Measurements from ENCODE around the gene SRBD1.

The SRBD1 gene

DNA sequence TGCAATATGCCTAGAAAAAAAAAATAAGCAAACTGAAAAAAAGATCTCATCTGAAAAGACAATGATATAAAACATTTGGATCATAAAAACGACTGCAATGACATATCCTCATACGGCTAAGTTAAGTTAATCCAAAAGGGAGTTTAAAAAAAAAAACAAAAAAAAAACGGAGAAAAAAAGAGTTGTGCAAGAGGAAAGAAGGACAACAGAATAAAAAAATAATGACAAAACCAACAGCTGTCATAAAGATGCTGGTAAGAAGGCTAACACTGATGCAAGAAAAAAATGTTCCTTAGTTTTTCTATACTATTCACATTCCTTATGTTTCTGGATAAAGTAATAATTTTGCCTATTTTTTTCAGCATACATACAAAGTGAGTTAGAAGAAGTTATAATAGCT lies 192.5 kb downstream of the SRBD1 start:
- no peak for DNase-seq (ENCODE audit: low read depth)

DNA sequence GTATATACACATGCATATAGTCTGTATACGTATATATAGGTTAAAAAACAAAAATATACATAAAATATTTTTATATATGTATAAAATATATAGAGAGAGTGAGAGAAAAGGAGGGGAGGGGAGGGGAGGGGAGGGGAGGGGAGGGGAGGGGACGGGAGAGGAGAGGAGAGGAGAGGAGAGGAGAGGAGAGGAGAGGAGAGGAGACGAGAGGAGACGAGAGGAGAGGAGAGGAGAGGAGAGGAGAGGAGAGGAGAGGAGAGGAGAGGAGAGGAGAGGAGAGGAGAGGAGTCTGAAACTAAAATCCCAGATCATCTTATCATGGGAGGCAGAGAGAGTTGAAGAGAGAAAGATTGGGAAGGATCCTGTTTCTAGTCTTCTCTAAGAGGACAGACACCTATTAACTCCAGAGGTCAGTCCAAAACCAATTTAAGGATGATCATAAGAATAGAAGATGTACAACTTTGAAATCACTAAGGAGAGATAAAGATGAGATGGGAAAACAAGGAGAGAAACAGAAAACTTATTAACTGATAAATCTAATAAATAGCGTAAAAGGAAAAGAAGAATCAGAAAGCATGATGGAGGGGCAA lies 195.4 kb downstream of the SRBD1 start:
- DNase-seq (ENCODE audit: low read depth), result no peak

DNA sequence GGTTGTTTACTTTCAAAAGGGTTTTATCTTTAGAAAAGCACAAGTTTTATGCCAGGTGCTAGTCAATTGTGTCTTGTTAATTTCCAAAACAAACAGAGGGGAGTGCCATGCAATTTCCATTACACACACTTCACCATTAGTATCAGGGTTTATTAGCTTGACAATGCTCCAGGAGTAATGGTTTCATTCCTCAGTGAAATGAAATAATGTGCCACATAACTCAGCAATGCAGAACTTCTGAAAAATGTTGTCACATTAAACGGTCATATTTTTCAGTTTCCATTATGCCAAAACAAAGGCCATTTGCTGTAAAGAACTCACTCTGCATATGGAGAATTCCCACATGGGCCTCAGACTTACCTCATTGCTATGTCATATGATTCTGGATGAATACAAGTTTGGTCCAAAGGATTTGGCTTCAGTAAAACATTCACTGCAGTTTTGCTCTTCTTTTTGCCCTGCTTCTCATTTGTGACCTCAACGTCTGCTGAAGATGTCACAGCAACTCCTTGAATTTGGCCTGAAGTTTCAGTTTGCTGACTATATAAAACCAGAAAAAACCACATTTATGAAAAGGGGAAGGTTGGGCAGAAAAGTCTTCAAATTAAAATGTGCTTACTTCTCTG lies 198.2 kb downstream of the SRBD1 start:
- DNase-seq (ENCODE audit: low read depth), result peak; percentile 44

DNA sequence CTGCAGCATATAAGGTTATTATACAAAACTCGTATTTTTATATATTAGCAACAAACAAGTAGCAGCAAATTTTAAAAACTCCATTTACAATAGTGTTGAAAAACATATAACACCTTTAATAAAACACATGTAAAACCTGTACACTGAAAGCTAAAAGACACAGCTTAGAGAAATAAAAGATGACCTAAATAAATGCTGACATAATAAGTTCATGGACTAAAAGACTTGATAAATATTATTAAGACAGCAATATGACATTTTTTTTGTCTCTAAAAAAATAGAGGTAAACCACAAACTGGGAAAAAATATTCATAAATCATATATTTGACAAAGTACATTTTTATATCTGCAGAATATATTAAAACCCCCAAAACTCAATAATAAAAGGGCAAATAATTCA lies 201.4 kb downstream of the SRBD1 start:
- no peak for DNase-seq (ENCODE audit: low read depth)

DNA sequence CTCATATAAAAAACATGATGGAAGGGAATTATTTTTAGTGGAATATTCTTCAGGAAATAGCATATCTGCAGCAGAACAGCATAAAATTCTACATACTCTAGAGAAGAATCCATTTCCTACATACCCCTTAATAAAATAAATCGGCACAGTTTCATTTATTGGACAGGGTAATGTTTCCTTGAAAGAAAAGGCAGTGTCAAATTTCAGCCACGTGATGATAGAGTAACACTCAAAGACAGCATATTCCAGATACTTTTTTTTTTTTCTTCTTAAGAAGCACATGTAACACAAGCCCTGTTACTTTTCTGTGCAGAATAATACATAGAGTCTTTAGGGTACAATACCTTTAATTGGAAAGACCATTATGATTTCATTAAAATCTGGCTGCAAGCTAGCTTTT lies 204.4 kb downstream of the SRBD1 start:
- DNase-seq (ENCODE audit: low read depth), result peak; percentile 22

DNA sequence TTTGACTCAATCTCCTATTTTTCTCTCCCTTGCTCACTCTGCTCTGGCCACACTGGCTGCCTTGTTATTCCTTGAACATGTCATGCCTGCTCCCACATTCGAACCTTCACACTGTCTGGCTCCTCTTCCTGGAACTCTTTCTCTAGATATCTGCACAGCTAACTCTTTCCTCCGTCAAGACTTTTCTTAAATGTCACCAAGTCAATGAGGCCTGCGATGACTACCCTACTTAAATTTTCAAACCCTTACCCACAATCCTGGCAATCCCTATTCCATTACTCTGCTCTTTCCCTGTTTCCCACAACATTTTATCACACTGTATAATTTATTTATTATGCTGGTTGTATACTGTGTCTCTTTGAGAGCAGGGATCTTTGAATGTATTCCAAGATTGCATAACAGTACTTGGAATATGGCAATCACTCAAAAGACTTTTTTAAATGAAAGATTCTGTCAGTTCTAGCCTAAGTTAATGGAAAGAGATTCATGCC lies 206.2 kb downstream of the SRBD1 start:
- DNase-seq (ENCODE audit: low read depth), result peak; percentile 27

DNA sequence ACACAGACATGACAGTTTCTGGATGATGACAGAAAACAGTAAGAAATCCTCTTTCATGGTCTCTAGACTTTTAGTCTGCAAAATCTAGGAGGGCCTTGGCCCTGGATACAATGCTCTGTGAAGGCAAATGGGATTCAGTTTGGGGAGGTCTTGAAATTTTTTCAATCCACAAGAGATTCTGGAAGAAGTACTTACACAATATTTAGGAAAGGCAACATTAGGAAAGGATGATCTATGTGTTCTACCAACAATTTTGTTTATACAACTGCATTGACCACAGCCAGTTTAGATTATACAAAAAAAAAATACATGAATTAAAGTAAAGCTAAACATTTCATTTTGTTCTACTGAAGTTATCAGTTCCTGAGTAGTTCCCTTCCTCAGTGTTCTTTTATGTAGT lies 208.0 kb downstream of the SRBD1 start:
- DNase-seq (ENCODE audit: low read depth), result no peak

DNA sequence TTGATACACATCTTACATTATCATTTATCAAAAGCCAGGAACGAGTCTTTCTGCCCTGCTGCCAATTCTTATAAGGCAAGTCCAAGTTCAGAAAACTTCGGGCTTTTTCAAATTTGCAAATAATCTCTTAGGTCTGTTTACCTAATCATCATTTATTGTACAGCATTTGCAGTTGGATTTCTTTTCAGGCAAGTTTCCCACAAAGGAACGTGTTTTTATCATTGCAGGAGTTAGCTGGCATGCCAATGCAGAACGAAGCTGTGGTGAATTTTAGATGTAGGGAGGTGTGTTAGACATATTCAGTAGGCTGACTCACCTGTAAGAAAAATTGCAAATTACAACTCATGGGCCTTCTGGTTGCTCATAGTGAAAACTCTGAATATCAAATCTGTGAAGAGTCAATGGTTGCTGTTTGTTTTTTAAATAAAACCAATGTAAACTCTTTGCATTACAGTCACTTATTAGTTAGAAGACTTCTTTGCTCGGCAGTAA lies 209.6 kb downstream of the SRBD1 start:
- no peak for DNase-seq (ENCODE audit: low read depth)

DNA sequence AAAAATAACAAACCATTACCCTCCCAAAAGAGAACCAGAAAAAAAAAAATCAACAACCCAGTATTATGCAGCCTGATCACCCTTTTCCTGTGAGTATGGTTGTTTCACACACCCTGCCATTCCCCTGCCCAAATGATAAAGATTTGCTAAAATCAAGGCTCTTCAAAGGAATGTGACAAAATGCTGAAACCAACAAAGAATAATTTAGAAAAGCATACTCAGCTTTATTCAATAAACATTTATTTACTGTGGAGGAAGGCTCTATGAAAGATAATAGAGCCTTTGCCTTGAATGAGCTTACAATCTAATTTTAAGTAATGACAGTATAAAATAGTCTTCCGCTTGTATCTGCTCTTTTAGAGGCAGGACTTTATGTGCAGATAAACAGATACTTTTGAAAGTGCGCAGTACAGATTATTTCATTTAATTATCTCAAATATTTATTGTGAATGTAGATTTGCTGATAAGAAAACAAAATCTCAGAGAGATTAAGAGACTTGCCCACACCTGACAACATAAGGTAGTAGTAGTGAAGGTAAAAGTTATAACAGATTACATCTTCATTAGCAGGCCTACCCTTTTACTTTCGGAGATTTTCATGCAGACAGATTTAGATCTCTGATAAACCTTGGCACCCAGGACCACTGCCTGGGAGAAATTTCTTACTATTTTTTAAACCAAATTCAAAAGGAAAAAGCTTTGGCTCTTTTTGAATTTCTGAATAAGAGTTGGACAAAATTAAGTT lies 211.9 kb downstream of the SRBD1 start:
- DNase-seq (ENCODE audit: low read depth), result no peak

DNA sequence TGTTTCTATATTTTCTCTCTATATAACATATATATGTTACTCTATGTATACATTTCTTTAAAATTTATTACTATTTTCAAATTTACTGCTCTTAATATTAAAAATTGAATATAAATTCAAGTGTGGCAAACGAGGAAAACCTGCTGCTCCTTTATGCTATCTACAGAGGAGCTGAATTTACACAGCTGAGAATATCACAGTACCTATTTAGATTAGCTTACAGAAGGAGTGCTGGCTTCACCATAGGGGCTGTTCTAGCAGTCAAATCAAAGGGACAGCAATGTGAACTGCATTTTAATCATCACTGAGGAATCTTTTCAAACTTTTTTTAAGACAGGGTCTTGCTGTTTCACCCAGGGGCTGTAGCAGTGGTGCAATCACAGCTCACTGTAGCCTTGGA lies 213.8 kb downstream of the SRBD1 start:
- no peak for DNase-seq (ENCODE audit: low read depth)

DNA sequence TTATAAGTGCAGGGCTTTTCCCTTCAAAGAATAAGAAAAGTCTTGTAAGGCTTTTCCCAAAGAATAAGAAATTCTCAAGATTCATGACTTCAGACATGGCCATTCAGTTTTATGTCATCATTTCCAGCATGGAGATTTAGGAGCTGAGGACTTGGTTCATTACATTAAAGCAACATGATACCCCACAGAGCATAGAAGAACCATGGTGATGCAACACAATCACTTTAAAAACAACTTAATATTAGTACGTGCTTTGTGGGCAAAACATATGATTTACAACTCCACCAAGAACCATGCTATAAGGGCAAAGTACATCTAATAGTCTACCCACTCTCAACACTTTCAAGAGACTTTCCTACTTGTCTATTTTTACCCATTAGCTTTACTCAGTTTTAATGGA lies 214.4 kb downstream of the SRBD1 start:
- DNase-seq (ENCODE audit: low read depth), result peak; percentile 1

DNA sequence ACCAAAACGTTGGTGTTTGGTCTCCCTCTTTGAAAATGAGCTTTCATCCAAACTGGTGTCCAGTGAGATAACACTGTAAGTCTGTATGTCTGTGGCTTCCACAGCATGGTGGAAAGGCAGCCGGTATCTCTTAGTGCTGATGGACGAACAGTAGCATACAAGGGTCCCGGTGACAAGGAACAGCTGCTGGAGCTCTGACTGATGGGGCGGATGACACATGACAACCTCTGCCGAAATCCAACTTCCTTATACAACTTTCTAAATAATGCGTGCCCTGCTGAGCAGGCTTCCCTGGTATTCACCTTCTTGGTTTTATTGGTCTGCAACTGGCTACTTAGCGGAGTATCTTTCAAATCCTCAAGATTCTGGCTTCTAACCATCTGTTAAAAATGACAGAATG lies 216.2 kb downstream of the SRBD1 start:
- DNase-seq (ENCODE audit: low read depth), result no peak

DNA sequence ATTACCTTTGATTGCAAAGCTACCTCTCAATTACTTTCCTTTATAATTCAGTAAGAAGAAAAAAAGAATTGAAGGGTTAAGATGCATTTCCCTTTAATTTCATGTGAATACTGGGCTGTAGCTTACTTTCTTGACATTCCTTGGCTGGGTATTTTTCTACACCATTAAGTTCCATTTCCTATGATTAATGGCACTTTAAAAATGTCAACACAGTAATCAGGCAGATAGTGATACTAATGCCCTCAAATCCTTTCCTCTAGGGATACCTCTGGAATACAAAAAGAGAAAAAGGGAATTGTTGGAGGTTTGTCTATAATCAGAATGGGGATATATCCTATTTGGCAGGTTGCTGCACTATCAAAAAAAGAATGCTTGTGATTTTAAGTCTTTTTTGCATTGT lies 216.9 kb downstream of the SRBD1 start:
- peak; percentile 20 for DNase-seq (ENCODE audit: low read depth)

DNA sequence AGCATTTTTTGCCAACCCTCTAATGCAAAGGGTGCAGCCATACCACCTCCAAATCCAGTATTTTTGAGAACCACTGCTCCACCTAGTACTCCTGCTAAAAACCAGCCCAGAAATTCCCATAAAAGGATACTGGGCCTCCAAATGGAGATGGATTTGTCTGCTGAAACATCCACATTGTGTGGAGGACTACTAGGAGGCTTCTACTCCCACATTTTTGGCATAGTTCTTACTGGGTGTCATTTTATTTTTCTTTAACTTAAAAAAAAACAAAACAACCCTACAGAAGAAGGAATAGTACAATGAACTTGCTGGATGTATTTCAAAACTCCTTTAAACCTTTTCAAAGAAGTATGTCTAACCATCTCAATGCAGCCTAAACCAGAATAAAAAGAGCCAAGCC lies 219.2 kb downstream of the SRBD1 start:
- peak; percentile 75 for DNase-seq (ENCODE audit: low read depth)

DNA sequence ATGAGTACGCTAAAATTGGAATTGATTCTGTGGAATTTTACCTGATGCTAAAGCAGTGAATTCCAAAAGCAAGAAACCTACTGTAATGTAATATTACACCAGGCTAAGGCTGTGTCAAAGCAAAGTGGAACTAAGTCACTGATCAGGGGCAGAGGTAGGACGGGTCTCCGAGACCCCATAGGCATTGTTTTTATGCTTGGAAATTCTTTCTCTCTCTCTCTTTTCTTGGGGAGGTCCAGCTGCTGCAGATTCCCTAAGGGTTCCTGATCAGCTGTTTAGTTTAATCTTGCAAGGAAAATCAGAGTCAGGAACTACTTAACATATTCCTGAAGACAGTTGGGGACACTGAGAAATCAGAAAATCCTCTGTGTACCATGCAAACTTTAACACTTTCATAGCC lies 220.2 kb downstream of the SRBD1 start:
- DNase-seq (ENCODE audit: low read depth), result no peak

DNA sequence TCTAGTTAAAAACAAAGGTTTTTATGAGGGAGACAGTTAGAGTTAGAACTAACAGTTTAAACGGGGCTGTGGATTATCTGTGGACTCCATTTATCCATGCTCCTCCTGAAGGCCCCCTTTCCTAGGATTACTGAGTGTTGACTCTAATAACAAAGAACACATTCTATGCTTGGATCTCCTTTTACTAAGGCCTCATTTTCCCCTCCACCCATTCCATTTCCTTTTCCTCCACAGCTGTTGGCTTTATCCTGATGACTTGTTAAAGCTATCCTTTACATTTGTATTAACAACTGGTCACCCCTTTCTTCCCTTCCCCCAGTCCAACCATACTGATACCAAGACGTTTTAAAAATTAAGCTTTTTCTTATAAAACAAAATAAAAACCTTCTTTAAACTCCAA lies 220.6 kb downstream of the SRBD1 start:
- DNase-seq (ENCODE audit: low read depth), result no peak

DNA sequence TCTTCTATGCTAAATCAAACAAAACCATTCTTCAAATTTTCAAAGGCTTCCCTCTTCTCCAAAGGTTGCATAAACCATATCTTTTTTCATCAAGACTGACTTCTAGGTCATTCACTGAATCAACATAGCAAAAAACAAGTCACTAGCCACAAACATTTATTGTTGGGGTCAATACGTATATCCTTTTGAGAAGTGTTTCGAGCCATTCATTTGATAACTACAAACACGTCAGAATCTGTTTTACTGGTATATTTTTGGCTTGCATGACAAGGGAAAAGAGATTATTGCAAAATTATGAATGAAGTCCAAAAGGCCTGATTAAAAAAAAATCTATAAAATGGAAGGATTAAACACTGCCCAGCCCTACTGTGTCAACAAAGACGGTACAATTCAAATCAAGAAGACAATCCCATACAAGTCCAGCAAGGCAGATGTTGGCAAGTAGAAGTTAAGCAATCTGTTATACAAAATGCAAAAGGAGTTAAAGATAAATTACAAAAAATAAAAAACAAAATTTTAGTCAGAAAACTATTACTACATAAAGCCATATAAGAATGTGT lies 222.4 kb downstream of the SRBD1 start:
- DNase-seq (ENCODE audit: low read depth), result no peak

DNA sequence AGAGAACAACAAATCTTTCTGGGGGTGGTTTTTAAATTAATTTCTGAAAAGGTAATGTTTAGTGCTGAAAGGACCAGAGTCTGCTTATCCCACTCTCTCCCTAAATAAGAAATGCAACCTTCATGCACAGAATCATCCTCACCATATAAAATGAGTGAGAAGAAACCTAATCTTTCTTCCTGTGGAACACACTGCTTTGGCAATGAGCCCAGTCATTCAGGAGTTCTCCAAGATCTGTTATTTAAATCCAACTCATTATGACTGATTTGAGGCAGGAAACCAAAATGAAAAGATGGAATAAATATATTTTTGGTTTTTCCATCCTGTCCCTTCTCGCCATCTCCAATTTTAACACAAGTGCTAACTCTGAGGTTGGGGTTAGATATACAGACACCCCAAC lies 228.3 kb downstream of the SRBD1 start:
- DNase-seq (ENCODE audit: low read depth), result peak; percentile 60

DNA sequence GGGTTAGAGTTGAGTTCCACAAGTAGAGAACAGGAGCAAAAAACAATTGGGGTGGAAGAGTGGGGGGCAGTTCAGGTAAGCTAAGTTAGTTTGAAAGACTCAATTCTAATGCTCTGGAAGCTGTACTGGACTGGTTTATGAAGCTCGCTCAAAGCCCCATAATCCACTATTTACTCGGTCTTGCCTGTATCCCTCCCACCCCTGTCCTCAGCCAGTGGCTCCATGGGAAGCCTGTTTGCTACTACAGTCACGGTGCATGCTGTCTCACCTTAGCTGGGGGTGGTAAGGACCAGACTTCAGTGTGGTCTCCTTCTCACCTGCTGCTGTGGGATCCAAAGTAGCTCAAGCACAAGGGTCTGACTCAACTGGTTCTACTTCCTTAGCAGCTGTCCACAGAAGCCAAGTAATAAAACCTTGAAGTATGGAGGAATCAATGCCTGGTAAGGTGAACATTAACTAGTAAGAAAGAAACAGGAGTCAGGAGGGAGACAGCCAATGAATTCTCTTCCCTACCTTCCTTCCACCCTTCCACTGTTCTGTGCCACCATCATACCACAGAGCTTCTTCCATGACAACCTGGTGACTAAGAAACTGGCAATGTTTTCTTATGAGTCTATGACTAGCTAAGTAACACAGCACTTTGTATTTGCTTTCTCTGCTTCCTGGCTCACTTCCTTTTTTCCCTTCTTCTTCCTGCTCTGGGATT lies 230.8 kb downstream of the SRBD1 start:
- peak; percentile 70 for DNase-seq (ENCODE audit: low read depth)

DNA sequence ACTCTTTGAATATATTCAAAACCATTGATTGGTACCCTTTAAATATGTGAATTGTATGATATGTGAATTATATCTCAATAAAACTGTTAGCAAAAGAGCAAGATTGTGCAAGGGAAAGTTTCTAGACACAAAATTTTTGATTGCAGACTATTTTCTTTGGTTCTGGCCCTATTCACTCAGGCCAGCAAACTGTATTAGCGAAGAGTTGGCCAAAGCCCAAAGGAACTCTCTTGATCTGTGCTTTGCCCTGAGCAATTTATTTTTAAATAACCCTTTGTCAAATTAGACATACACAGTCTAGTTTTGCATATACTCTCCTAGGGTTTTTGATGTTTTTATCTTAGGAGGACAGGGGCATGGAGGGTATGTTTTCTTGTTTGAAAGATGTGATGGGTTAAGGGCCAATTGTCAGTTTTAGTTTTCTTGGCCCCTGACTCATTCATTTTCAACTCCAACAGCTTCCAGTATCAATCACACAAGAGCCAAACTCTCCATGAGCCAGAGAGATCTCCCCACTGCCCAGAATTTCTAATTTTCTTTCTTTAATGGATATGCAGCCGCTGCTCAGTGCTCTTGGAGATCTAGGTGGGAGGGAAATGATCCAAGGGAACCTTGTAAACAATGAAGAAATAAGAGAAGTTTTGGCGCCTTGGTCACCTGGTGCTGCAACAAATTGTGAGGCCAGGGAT lies 231.5 kb downstream of the SRBD1 start:
- DNase-seq (ENCODE audit: low read depth), result no peak

DNA sequence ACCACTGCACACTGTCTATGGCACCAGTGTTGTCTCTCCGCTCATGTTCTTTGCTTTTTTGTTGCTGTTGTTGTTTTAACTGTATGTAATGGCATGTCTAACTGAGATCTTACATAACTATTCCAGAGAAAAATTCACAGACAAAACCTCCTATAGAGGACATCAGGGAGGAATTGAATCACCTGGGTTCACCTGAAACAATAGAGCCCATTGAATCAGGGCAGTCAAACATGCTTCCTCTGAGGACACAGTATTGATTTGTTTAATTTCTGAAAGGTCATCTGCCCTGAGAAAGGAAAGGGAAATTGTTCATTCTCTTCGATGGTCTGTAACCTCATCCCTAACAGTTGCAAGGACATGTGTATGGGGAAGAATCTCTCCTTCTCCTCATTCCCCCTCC lies 237.5 kb downstream of the SRBD1 start:
- DNase-seq (ENCODE audit: low read depth), result no peak

DNA sequence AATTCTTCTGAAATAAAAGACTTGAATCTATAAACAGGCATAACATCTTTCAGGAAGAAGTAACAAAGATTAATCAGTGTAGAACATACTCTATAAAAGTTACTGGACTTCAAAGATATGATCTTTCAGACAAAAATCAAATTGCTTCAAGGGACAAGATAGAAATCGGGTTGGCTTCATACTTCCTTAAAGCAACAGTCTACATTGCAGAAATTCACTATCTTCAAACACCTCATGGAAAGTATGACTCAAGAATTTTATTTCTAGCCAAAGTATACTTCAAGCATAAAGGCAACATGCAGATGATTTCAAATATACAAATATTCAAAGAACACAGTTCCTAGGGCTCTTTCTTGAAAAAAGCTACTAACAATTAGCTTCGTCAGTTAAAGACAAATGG lies 240.7 kb downstream of the SRBD1 start:
- peak; percentile 52 for DNase-seq (ENCODE audit: low read depth)

Data from EH (cell line).